ENCODE results near the gene R3HDM2. TPM values are rescaled to one million over a fixed set of nuclear protein-coding genes. Genes with fewer than 3 reads are reported as not detected.

The R3HDM2 gene
- total RNA-seq, 1 donor from 2014 or later = 46.5 TPM

GRCh38 chr12:57459055-57459749 is 28.4 kb upstream of the R3HDM2 start:
- H3K36me3 Mint-ChIP-seq (ENCODE audit: low read depth) = no peaks in the 10 kb centered on the region

GRCh38 chr12:57458665-57459054 is 27.8 kb upstream of the R3HDM2 start:
- Mint-ChIP-seq H3K4me3 (ENCODE audit: unreplicated experiment) (peak overlapping the region; percentile 95), H3K9me3 (ENCODE audit: low read depth) (no peaks in the 10 kb centered on the region), H3K27me3 (ENCODE audit: low read depth) (no peaks in the 10 kb centered on the region), H3K36me3 (ENCODE audit: low read depth) (no peaks in the 10 kb centered on the region), H3K27ac (ENCODE audit: unreplicated experiment) (peak overlapping the region; percentile 97), H3K4me1 (ENCODE audit: low read depth) (peaks cover 66% of the 10 kb centered on the region)
- no peak for DNase-seq (ENCODE audit: low spot score)
- TF ChIP-seq CTCF (IDR thresholded peaks at IDR 0.05) = no peak

More at GRCh38 chr12:57459055-57459749, 28.4 kb upstream of the R3HDM2 start:
- Mint-ChIP-seq H3K27ac (ENCODE audit: unreplicated experiment) (peak overlapping the region; percentile 97), H3K4me1 (ENCODE audit: low read depth) (peaks cover 66% of the 10 kb centered on the region), H3K4me3 (ENCODE audit: unreplicated experiment) (peak overlapping the region; percentile 95), H3K9me3 (ENCODE audit: low read depth) (no peaks in the 10 kb centered on the region), H3K27me3 (ENCODE audit: low read depth) (no peaks in the 10 kb centered on the region)
- DNase-seq (ENCODE audit: low spot score) = no peak
- TF ChIP-seq CTCF (IDR thresholded peaks at IDR 0.05) = peak; percentile 94

- Mint-ChIP-seq H3K4me3 (ENCODE audit: unreplicated experiment) (no peak overlapping the region), H3K27ac (ENCODE audit: unreplicated experiment) (peak overlapping the region; percentile 97)
Measured at GRCh38 chr12:57456737-57457490, 26.1 kb upstream of the R3HDM2 start.

GRCh38 chr12:57456145-57456700 is 25.4 kb upstream of the R3HDM2 start:
- H3K27me3 Mint-ChIP-seq (ENCODE audit: low read depth) = no peaks in the 10 kb centered on the region
- peak; percentile 78 for TF ChIP-seq CTCF (IDR thresholded peaks at IDR 0.05)
- H3K36me3 Mint-ChIP-seq (ENCODE audit: low read depth) = no peaks in the 10 kb centered on the region
- DNase-seq (ENCODE audit: low spot score) = no peak
- peak overlapping the region; percentile 52 for H3K4me3 Mint-ChIP-seq (ENCODE audit: unreplicated experiment)
- H3K9me3 Mint-ChIP-seq (ENCODE audit: low read depth) = no peaks in the 10 kb centered on the region
- peak overlapping the region; percentile 76 for H3K27ac Mint-ChIP-seq (ENCODE audit: unreplicated experiment)
- H3K4me1 Mint-ChIP-seq (ENCODE audit: low read depth) = peaks cover 77% of the 10 kb centered on the region

More at GRCh38 chr12:57456737-57457490, 26.1 kb upstream of the R3HDM2 start:
- no peaks in the 10 kb centered on the region for H3K36me3 Mint-ChIP-seq (ENCODE audit: low read depth)
- no peak for DNase-seq (ENCODE audit: low spot score)
- TF ChIP-seq CTCF (IDR thresholded peaks at IDR 0.05) = no peak
- no peaks in the 10 kb centered on the region for H3K9me3 Mint-ChIP-seq (ENCODE audit: low read depth)
- no peaks in the 10 kb centered on the region for H3K27me3 Mint-ChIP-seq (ENCODE audit: low read depth)
- peaks cover 72% of the 10 kb centered on the region for H3K4me1 Mint-ChIP-seq (ENCODE audit: low read depth)

GRCh38 chr12:57455374-57456144 is 24.7 kb upstream of the R3HDM2 start:
- Mint-ChIP-seq H3K27ac (ENCODE audit: unreplicated experiment) (peak overlapping the region; percentile 83), H3K36me3 (ENCODE audit: low read depth) (no peaks in the 10 kb centered on the region), H3K4me1 (ENCODE audit: low read depth) (peaks cover 79% of the 10 kb centered on the region), H3K27me3 (ENCODE audit: low read depth) (no peaks in the 10 kb centered on the region), H3K4me3 (ENCODE audit: unreplicated experiment) (peak overlapping the region; percentile 52), H3K9me3 (ENCODE audit: low read depth) (no peaks in the 10 kb centered on the region)
- TF ChIP-seq CTCF (IDR thresholded peaks at IDR 0.05) = no peak
- DNase-seq (ENCODE audit: low spot score) = no peak

Data from chondrocyte (in vitro differentiated cells).